ENCODE data around the gene GREB1.

- TF ChIP-seq CTCF (conservative IDR thresholded peaks at IDR 0.05; ENCODE audit: low read depth, low read length) (no peak), EZH2 (IDR thresholded peaks at IDR 0.05; ENCODE audit: borderline replicate concordance, low read depth, low read length, poor library complexity, severe bottlenecking) (no peak)
Measured at GRCh38 chr2:11508279-11508678, 25.6 kb upstream of the GREB1 start.
